ENCODE data around the gene PPIP5K1. TPM values are rescaled to one million over a fixed set of nuclear protein-coding genes. Genes with fewer than 3 reads are reported as not detected.
"Not testable (repeated sequence)": the region's sequence is repeated elsewhere in the genome, so short reads cannot be mapped to it uniquely, and the experiment has no call there.

Gene PPIP5K1
- total RNA-seq = 10 to 100 TPM in 6 of 7 donors, 1 to 10 TPM in 1; 9.7 to 62.0 (median 43.7) TPM
- 1 to 10 TPM; 4.5 to 8.2 (median 7.4) TPM for polyA plus RNA-seq
- long read RNA-seq, donor 1 = 0 reads
- long read RNA-seq, donor 2 = 0 reads

- H3K4me1 ChIP-seq; H3K4me3 ChIP-seq; H3K27ac ChIP-seq; DNase-seq; intact Hi-C loops (cut with DNase I; ENCODE audit: low total_unique reads); H3K27me3 ChIP-seq (replicated peaks in 1 of 7); H3K9me3 ChIP-seq; H3K36me3 ChIP-seq: not testable (repeated sequence)
- no CpG with 5 or more reads among the region's 54 CpGs for WGBS, 5 donors
These were observed at the start of gene PPIP5K1 for GRCh38 chr15:43589778-43590466. PPIP5K1 (minus strand) TSS chr15:43590208; CDS start chr15:43584504, 5,704 bp downstream.

- H3K4me1 ChIP-seq; H3K36me3 ChIP-seq; DNase-seq; H3K4me3 ChIP-seq; H3K9me3 ChIP-seq; intact Hi-C loops (cut with DNase I; ENCODE audit: low total_unique reads); H3K27me3 ChIP-seq (replicated peaks in 1 of 7): not testable (repeated sequence)
- H3K27ac ChIP-seq = peak overlapping the region in 1 of 8 donors; percentile 28
- 82 to 93% (median 89%) methylated on average over 8 of the region's 8 CpGs for WGBS, 5 donors
These were observed 48.6 kb upstream of the PPIP5K1 start for GRCh38 chr15:43638464-43639204.

GRCh38 chr15:43626937-43627336 is 36.9 kb upstream of the PPIP5K1 start:
- H3K36me3 ChIP-seq; H3K4me3 ChIP-seq; H3K4me1 ChIP-seq; intact Hi-C loops (cut with DNase I; ENCODE audit: low total_unique reads); H3K9me3 ChIP-seq; H3K27ac ChIP-seq; DNase-seq: not testable (repeated sequence)
- peaks cover 0 to 14% (median 0%) of the 10 kb centered on the region in 7 donors for H3K27me3 ChIP-seq (replicated peaks in 1 of 7)

GRCh38 chr15:43625106-43625505 is 35.1 kb upstream of the PPIP5K1 start:
- no peak overlapping the region for H3K4me3 ChIP-seq
- intact Hi-C loops (cut with DNase I; ENCODE audit: low total_unique reads) = no loop called here
- H3K36me3 ChIP-seq = no peaks in the 10 kb centered on the region
- H3K27ac ChIP-seq = no peak overlapping the region
- TF ChIP-seq CTCF (IDR thresholded peaks at IDR 0.05 in 8 of 11, conservative IDR thresholded peaks at IDR 0.05 in 3 of 11) = no peak
- TF ChIP-seq POLR2AphosphoS5 (IDR thresholded peaks at IDR 0.05) = no peak
- no peak for TF ChIP-seq POLR2A (IDR thresholded peaks at IDR 0.05)
- no peak for DNase-seq
- no peaks in the 10 kb centered on the region for H3K4me1 ChIP-seq
- H3K27me3 ChIP-seq (replicated peaks in 1 of 7) = peaks cover 0 to 18% (median 0%) of the 10 kb centered on the region in 7 donors
- WGBS, 5 donors = 21 to 31% (median 22%) methylated on average over 5 of the region's 5 CpGs
- no peaks in the 10 kb centered on the region for H3K9me3 ChIP-seq

- intact Hi-C loops (cut with DNase I; ENCODE audit: low total_unique reads); DNase-seq; H3K4me3 ChIP-seq; H3K36me3 ChIP-seq; H3K27ac ChIP-seq; H3K4me1 ChIP-seq; H3K9me3 ChIP-seq: not testable (repeated sequence)
- peaks cover 0 to 26% (median 0%) of the 10 kb centered on the region in 7 donors for H3K27me3 ChIP-seq (replicated peaks in 1 of 7)
- WGBS, 5 donors = 71 to 87% (median 81%) methylated on average over 3 to 6 of the region's 7 CpGs
These were observed 32.2 kb upstream of the PPIP5K1 start for GRCh38 chr15:43622068-43622799.

GRCh38 chr15:43618700-43619099 is 28.7 kb upstream of the PPIP5K1 start, which contains the start of gene STRC:
STRC (minus strand) TSS chr15:43618800; CDS start chr15:43618722, 78 bp downstream.
- H3K9me3 ChIP-seq; H3K36me3 ChIP-seq; H3K4me1 ChIP-seq; DNase-seq; intact Hi-C loops (cut with DNase I; ENCODE audit: low total_unique reads); H3K4me3 ChIP-seq; H3K27ac ChIP-seq: not testable (repeated sequence)
- WGBS, 5 donors = no CpG with 5 or more reads among the region's 2 CpGs
- H3K27me3 ChIP-seq (replicated peaks in 1 of 7) = peaks cover 0 to 21% (median 0%) of the 10 kb centered on the region in 7 donors

GRCh38 chr15:43617750-43618149 is 27.7 kb upstream of the PPIP5K1 start:
- DNase-seq; H3K36me3 ChIP-seq; H3K4me3 ChIP-seq; H3K27ac ChIP-seq; intact Hi-C loops (cut with DNase I; ENCODE audit: low total_unique reads); H3K4me1 ChIP-seq; H3K9me3 ChIP-seq: not testable (repeated sequence)
- H3K27me3 ChIP-seq (replicated peaks in 1 of 7) = peaks cover 0 to 15% (median 0%) of the 10 kb centered on the region in 7 donors
- 71 to 79% (median 78%) methylated on average over 3 of the region's 8 CpGs; no CpG with 5 or more reads in 2 of the 5 donors for WGBS, 5 donors

- WGBS, 5 donors = 87 to 96% (median 89%) methylated on average over 6 of the region's 6 CpGs
- DNase-seq; H3K4me3 ChIP-seq; intact Hi-C loops (cut with DNase I; ENCODE audit: low total_unique reads); H3K9me3 ChIP-seq; H3K4me1 ChIP-seq; H3K36me3 ChIP-seq; H3K27ac ChIP-seq; H3K27me3 ChIP-seq (replicated peaks in 1 of 7): not testable (repeated sequence)
These were observed 12.2 kb upstream of the PPIP5K1 start for GRCh38 chr15:43602233-43602632.

GRCh38 chr15:43600200-43600599 is 10.2 kb upstream of the PPIP5K1 start:
- H3K9me3 ChIP-seq; DNase-seq; H3K4me3 ChIP-seq; H3K36me3 ChIP-seq; H3K27ac ChIP-seq; H3K27me3 ChIP-seq (replicated peaks in 1 of 7); H3K4me1 ChIP-seq; intact Hi-C loops (cut with DNase I; ENCODE audit: low total_unique reads): not testable (repeated sequence)
- WGBS, 5 donors = no CpG with 5 or more reads among the region's 2 CpGs

Data from spleen (tissue), 13 donors.